NT2/D1 (cell line): ENCODE measurements around the gene TUBB3.
A peak's percentile ranks its signal among the peaks of the same experiment; 100 is the strongest.

ENCODE experiments used
- DNase-seq: peaks from one replicate; pipeline ENCODE4 v3.0.0-alpha.2; 2011; ENCODE audit warnings: low read depth, low spot score
- H3K27me3 ChIP-seq: 2 replicates; pipeline ENCODE4 v1.6.0; 2011; ENCODE audit warnings: mild to moderate bottlenecking; ENCODE audit not compliant: insufficient read length, insufficient read depth
- H3K36me3 ChIP-seq: 2 replicates; pipeline ENCODE4 v1.6.1; 2011; ENCODE audit warnings: mild to moderate bottlenecking, low read length, mixed read lengths; ENCODE audit not compliant: insufficient read depth, insufficient read length
- H3K4me1 ChIP-seq: 2 replicates; pipeline ENCODE4 v1.5.1; 2011; ENCODE audit not compliant: insufficient read depth, insufficient read length
- H3K4me3 ChIP-seq: 2 replicates; pipeline ENCODE4 v1.5.1; 2011; ENCODE audit warnings: low read depth; ENCODE audit not compliant: insufficient read length
- H3K9ac ChIP-seq: 2 replicates; pipeline ENCODE4 v1.6.0; 2011; ENCODE audit warnings: low read depth; ENCODE audit not compliant: insufficient read length
- H3K9me3 ChIP-seq: 2 replicates; pipeline ENCODE4 v1.5.1; 2011; ENCODE audit warnings: mild to moderate bottlenecking, low read length; ENCODE audit not compliant: insufficient read depth
- SUZ12 ChIP-seq: IDR thresholded peaks from 2 replicates; pipeline ENCODE4 v1.6.1; 2011; ENCODE audit not compliant: insufficient read length, insufficient read depth; ENCODE audit errors: extremely low read depth
- YY1 ChIP-seq: IDR thresholded peaks from 2 replicates; pipeline ENCODE4 v1.6.1; 2011; ENCODE audit not compliant: insufficient read length, insufficient read depth
- ZNF274 ChIP-seq: IDR thresholded peaks from 2 replicates; pipeline ENCODE4 v1.6.1; 2011; ENCODE audit warnings: mild to moderate bottlenecking, low read depth, low read length

TUBB3 gene

DNA sequence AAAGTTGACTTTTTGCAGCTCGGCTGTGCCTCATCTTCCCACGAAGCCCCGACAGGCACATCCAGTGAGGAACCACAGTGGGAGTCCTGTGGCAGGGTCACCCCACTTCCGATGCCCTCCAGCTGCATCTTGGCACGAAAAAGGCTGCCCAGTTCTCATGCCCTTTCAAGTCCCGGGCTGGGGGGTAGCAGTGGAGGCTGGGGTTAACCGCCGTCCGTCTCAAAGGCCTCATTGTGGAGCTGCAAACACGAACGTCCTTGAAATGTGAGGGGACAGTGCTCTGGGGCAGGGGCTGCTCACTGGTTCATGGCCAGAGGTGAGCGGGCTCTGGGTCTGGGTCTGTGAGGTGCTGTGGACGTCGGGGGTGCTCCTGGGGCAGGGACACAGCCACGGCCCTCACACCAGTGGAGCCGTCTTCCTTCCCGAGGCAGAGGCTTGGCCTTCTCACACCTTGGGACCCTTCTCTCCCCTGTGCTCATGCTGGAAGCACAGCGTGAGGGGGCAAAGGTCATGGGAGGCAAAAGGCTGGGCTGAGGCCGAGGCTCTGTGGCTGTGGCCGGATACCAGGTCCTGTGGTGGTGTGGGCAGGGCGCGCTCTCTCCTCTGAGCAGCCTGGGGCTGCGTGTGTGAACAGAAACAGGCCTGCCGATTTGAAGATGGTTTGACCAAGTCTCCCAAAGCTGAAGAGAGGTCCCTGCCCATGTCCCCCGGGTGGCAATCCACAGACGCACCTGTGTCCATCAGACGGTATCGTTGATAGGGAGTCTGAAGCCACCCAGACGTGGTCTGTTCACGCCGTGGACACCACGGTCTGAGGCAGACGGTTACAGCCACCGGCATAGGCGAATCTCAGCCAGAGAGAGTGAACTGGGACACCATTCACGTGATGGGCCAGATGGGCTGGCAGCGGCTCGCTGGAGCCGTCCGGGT is 7.6 kb upstream of the TUBB3 start:
- H3K9me3 ChIP-seq = no peaks in the 10 kb centered on the region
- TF ChIP-seq ZNF274 (no peak), YY1 (no peak), SUZ12 (no peak)
- H3K27me3 ChIP-seq = no peaks in the 10 kb centered on the region
- H3K4me3 ChIP-seq = no peak overlapping the region
- no peak for DNase-seq
- peaks cover 44% of the 10 kb centered on the region for H3K36me3 ChIP-seq
- H3K4me1 ChIP-seq = peaks cover 23% of the 10 kb centered on the region
- H3K9ac ChIP-seq = no peak overlapping the region

DNA sequence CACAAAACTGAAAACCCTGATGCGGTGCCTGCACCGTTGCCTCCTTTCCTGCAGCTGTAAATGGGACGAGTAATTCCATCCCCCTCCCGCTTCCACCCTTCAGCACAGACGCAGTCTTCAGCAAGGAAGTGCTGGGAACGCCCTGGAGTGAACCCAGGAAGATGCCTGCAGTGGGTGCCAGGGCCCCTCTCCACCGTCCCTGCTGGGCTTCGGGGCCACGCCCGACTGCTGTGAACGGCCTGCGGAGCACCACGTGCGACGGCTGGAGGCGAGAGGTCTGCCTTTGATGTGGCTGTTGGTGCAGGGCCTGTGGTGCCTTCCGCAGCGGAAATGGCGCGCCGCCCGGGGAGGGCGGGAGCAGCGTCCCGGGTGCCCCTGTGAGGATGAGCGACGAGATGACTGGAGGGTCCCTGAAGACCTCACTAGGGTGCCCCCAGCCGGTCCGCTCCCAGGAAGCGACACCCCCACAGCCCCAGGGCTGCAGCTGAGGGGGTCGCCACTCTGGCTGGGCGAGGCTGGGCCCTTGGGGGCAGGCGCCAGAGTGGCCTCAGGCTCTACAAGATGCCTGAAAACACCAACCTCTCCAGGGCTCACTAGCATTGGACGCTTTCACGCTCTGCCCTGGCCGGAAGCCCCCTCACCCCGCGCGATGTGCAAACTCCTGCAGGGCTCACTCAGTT is 5.2 kb upstream of the TUBB3 start:
- no peak for DNase-seq
- peak overlapping the region; percentile 29 for H3K4me3 ChIP-seq
- peaks cover 21% of the 10 kb centered on the region for H3K36me3 ChIP-seq
- no peak for TF ChIP-seq SUZ12
- no peak for TF ChIP-seq ZNF274
- no peak for TF ChIP-seq YY1
- H3K9ac ChIP-seq = peak overlapping the region; percentile 88
- no peaks in the 10 kb centered on the region for H3K9me3 ChIP-seq
- H3K27me3 ChIP-seq = no peaks in the 10 kb centered on the region
- peaks cover 25% of the 10 kb centered on the region for H3K4me1 ChIP-seq

DNA sequence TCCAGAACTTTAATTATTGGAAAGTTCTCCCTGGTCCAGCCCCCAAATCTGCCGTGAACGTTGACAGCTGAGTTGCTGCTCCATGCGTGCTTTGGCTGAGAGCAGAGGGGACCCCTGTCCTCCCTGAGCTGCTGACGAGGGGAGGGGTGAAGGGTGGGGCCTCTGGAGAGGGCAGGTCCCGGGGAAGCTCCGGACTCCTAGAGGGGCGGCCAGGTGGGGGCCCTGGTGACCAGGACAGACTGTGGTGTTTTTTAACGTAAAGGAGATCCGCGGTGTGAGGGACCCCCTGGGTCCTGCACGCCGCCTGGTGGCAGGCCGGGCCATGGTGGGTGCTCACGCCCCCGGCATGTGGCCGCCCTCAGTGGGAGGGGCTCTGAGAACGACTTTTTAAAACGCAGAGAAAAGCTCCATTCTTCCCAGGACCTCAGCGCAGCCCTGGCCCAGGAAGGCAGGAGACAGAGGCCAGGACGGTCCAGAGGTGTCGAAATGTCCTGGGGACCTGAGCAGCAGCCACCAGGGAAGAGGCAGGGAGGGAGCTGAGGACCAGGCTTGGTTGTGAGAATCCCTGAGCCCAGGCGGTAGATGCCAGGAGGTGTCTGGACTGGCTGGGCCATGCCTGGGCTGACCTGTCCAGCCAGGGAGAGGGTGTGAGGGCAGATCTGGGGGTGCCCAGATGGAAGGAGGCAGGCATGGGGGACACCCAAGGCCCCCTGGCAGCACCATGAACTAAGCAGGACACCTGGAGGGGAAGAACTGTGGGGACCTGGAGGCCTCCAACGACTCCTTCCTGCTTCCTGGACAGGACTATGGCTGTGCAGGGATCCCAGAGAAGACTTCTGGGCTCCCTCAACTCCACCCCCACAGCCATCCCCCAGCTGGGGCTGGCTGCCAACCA is 4.4 kb upstream of the TUBB3 start, which contains the start of gene MC1R:
TSS of gene MC1R (plus strand) at position 410 of the 895 bp plus-strand sequence. CDS start at position 807, 397 bp downstream.
- Histone ChIP-seq H3K9ac (peak within 1 kb of the TSS; percentile 88), H3K4me1 (peaks cover 25% of the 10 kb centered on the region), H3K36me3 (peaks cover 13% of the 10 kb centered on the region), H3K27me3 (no peaks in the 10 kb centered on the region), H3K4me3 (peak within 1 kb of the TSS; percentile 29), H3K9me3 (no peaks in the 10 kb centered on the region)
- DNase-seq = no peak
- TF ChIP-seq YY1 (no peak), ZNF274 (no peak), SUZ12 (no peak)

DNA sequence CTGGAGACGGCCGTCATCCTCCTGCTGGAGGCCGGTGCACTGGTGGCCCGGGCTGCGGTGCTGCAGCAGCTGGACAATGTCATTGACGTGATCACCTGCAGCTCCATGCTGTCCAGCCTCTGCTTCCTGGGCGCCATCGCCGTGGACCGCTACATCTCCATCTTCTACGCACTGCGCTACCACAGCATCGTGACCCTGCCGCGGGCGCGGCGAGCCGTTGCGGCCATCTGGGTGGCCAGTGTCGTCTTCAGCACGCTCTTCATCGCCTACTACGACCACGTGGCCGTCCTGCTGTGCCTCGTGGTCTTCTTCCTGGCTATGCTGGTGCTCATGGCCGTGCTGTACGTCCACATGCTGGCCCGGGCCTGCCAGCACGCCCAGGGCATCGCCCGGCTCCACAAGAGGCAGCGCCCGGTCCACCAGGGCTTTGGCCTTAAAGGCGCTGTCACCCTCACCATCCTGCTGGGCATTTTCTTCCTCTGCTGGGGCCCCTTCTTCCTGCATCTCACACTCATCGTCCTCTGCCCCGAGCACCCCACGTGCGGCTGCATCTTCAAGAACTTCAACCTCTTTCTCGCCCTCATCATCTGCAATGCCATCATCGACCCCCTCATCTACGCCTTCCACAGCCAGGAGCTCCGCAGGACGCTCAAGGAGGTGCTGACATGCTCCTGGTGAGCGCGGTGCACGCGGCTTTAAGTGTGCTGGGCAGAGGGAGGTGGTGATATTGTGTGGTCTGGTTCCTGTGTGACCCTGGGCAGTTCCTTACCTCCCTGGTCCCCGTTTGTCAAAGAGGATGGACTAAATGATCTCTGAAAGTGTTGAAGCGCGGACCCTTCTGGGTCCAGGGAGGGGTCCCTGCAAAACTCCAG is 3.4 kb upstream of the TUBB3 start:
- Histone ChIP-seq H3K9me3 (no peaks in the 10 kb centered on the region), H3K36me3 (peaks cover 6% of the 10 kb centered on the region), H3K4me3 (no peak overlapping the region), H3K27me3 (no peaks in the 10 kb centered on the region), H3K9ac (peak overlapping the region; percentile 98), H3K4me1 (peaks cover 29% of the 10 kb centered on the region)
- DNase-seq = no peak
- TF ChIP-seq SUZ12 (no peak), YY1 (no peak), ZNF274 (no peak)

DNA sequence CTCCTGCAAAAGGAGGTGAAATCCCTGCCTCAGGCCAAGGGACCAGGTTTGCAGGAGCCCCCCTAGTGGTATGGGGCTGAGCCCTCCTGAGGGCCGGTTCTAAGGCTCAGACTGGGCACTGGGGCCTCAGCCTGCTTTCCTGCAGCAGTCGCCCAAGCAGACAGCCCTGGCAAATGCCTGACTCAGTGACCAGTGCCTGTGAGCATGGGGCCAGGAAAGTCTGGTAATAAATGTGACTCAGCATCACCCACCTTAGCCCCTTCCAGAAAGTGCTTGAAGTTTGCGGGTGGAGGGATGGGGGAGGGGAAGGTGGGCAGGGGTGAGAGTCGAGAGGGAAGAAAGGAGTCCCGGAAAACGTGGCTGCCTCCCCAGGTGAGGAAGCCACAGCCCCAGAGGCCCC is 2.4 kb upstream of the TUBB3 start:
- no peaks in the 10 kb centered on the region for H3K9me3 ChIP-seq
- peak overlapping the region; percentile 98 for H3K9ac ChIP-seq
- H3K4me3 ChIP-seq = no peak overlapping the region
- DNase-seq = no peak
- peaks cover 3% of the 10 kb centered on the region for H3K36me3 ChIP-seq
- peaks cover 31% of the 10 kb centered on the region for H3K4me1 ChIP-seq
- peaks cover 6% of the 10 kb centered on the region for H3K27me3 ChIP-seq
- no peak for TF ChIP-seq ZNF274
- TF ChIP-seq YY1 = no peak
- no peak for TF ChIP-seq SUZ12

DNA sequence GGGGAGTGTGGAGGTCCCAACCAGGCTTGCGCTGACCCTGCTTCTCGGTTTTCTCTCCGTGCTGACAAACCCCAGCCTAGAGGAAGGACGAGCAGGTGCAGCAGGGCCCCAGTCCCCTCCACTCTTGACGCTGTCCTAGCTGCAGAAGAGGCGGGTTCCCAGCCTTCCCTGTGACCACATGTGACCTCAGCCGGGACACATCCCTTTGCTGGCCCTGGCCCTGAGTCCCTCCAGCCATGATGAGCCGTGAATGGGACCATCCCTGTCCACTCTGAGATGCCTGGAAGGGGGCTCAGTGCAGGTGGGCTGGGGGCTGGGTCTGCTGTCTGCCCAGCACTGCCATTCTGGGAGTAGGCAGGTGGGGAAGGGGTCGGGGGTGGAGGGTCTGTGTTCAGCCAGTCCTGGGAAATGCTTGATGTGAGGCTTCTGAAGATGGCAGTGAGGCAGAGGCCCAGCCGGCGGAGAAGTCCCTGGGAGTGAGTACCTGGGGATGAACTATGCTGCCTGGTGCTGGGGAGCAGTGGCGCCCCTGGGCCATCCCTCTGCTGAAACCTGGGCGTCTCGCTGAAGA is 1.9 kb upstream of the TUBB3 start:
- H3K9ac ChIP-seq = peak overlapping the region; percentile 98

More for the DNA sequence above, 1.9 kb upstream of the TUBB3 start:
- peaks cover 7% of the 10 kb centered on the region for H3K27me3 ChIP-seq
- H3K36me3 ChIP-seq = no peaks in the 10 kb centered on the region
- no peak for TF ChIP-seq ZNF274
- TF ChIP-seq SUZ12 = no peak
- no peak for TF ChIP-seq YY1
- peaks cover 32% of the 10 kb centered on the region for H3K4me1 ChIP-seq
- no peak for DNase-seq
- peak overlapping the region; percentile 80 for H3K4me3 ChIP-seq
- no peaks in the 10 kb centered on the region for H3K9me3 ChIP-seq
